ENCODE measurements around the gene ABHD14A. TPM values are rescaled to one million over a fixed set of nuclear protein-coding genes. Genes with fewer than 3 reads are reported as not detected.

Gene ABHD14A
- total RNA-seq, 1 experiment from 2014 or later: 14.8 TPM

DNA sequence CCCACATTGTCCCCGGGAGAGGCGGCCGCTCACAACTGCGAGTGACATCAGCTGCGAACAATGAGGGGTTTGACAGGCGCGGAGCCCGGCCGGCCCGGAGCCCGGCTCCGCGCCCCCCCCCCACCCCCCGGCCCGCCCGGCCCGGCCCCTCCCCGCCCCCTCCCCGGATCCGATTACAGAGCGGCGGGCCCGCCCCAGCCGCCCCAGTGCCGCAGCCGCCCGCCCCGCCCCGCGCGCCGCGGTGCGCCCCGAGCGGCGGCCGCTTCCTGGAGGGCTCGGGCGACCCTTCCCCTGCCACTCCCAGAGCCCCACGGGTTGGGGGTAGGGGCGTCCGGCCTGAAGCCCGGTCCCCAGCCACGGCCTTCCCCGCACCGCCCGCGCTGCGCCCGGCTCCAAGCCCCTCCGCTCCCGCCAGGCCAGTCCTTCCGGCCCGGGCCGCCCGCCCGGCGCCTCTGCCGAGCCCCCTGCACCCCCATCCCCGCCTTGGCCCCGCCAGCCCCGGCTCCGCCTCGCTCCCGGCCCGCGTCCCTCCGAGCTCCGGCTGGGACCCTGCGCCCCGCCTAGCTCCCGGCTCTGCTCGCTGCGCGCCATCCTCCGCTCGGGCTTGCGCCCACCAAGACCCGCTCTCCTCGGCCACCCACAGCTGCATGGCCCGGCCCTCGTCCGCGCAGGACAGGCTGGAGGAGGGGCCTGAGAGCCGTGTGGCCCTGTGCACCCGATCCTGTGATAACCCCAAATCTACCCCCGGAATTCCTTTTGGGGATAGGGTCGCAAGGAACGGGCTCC lies 7.3 kb upstream of the ABHD14A start, which contains the start of gene PCBP4:
TSS of gene PCBP4 (minus strand) at position 71 of the 786 bp plus-strand sequence. CDS start 6,214 bp downstream, outside the sequence.
- peak; percentile 47 for DNase-seq (ENCODE audit: low spot score)
- in situ Hi-C loops (cut with HindIII; ENCODE audit: low sequenced_read_pairs): no loop called here

DNA sequence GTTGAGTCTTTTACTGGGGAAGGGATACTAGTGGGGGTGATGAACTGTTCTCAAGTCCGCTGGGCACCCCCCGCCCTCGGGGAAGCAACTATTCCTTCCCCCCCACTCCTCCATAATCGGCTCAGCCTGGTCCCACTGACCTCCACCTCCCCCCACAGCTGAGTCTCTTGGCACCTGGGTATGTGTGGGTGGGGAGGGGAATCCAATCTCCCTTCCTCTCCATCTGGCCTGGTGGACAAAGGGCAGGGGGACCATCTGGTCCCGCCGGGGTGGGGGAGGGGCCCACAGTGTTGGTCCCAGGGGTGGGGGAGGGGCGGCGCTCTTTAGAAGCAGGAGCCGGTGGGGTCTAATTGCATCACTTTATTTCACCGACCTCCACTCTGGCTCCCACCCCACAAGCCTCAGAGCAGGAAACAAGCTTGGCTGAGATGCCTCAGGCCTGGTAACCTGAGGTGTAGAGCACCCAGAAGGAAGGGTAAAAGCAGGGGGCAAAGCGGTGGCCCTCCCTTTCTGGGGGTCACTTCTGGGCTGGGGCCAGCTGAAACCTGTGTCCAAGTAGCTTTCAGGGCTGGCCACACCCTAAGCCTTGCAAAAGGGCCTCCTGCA lies 6.6 kb upstream of the ABHD14A start:
- DNase-seq (ENCODE audit: low spot score): peak; percentile 80
- in situ Hi-C loops (cut with HindIII; ENCODE audit: low sequenced_read_pairs): no loop called here

- peak; percentile 20 for DNase-seq (ENCODE audit: low spot score)
- in situ Hi-C loops (cut with HindIII; ENCODE audit: low sequenced_read_pairs): no loop called here
Observed at GRCh38 chr3:51968883-51969678, 5.8 kb upstream of the ABHD14A start.

- in situ Hi-C loops (cut with HindIII; ENCODE audit: low sequenced_read_pairs): no loop called here
- DNase-seq (ENCODE audit: low spot score): peak; percentile 20
Observed at GRCh38 chr3:51969841-51970240, 5.0 kb upstream of the ABHD14A start.

DNA sequence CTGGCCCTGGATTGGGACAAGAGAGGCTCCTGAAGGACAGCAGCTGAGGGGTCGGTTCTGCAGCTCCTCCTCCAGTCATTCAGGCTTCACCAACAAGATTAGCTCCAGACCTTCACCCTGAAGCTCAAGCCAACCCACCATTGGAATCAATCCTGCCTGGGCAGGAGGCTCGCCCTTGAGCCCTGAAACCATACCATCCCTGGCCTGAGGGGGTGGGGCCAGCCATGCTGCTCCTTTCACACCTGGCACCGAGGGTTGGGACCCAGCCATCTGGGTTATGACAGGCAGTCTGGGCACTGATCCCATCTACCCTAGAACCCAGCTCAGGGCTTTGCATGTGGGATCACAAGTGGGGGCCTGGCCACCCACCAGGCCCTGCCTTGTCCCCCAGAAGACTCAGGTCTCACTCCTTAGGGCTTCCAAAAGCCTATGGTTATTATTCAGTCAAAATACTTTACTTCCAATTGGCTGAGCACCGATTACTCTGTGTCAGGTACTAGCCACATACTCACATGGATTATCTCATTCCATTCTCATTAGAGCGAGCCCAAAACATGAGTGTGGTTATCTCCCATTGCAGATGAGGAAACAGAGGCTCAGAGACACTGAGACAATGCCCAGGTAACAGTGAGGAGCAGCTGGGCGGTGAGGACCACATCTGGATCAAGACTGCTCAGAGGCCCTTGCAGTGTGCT lies 4.1 kb upstream of the ABHD14A start:
- in situ Hi-C loops (cut with HindIII; ENCODE audit: low sequenced_read_pairs): no loop called here
- DNase-seq (ENCODE audit: low spot score): peak; percentile 83

DNA sequence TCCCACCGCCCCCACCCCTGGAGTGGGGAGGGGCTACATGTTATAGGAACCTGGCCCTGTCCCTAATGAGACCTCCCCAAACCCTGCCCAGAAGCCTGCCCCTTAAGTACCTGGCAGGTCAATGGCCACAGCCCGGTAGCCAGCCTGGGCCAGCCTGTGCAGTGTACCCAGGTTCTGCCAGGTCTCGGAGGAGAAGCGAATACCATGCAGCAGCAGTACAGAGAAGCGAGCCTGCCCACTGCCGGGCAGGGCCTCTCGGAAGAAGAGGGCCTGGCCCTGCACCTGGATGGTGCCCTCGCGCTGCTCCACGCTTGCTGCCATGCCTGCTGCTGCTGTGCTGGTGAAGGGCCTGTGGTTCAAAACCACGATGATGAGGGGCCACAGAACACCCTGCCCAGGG lies 3.5 kb upstream of the ABHD14A start:
- in situ Hi-C loops (cut with HindIII; ENCODE audit: low sequenced_read_pairs): no loop called here
- peak; percentile 18 for DNase-seq (ENCODE audit: low spot score)

GRCh38 chr3:51974277-51974962 lies 444 bp upstream of the ABHD14A start:
- no peak for DNase-seq (ENCODE audit: low spot score)
- in situ Hi-C loops (cut with HindIII; ENCODE audit: low sequenced_read_pairs): no loop called here

GRCh38 chr3:51975852-51976549 lies 1.1 kb downstream of the ABHD14A start:
- in situ Hi-C loops (cut with HindIII; ENCODE audit: low sequenced_read_pairs): no loop called here
- peak; percentile 95 for DNase-seq (ENCODE audit: low spot score)

DNA sequence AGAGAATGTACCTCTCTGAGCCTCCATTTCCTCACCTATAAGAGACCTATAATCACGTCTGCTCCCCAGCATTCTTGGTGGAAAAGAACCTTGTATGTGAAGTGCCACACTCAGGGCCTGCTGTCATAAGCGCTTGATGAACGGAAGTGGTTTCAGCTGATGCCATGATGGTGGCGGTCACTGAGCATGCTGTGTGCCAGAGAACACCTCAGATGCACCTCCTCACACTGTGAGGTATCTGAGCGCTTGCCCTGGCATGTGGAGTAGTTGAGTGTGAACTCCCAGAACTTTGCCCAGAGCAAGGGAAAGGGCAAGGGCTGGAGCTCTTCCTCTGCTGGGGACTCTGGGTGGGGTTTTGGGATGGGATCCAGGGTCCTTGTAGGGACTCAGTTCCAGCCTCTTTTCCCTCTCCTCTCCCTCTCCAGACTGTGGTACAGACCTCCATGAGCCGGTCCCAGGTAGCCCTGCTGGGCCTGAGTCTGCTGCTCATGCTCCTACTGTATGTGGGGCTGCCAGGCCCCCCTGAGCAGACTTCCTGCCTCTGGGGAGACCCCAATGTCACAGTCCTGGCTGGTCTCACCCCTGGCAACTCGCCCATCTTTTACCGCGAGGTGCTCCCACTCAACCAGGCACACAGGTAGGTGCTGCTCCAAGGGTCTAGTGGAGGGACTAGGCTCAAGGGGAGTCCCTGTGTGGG lies 2.7 kb downstream of the ABHD14A start:
- peak; percentile 16 for DNase-seq (ENCODE audit: low spot score)
- in situ Hi-C loops (cut with HindIII; ENCODE audit: low sequenced_read_pairs): no loop called here

DNA sequence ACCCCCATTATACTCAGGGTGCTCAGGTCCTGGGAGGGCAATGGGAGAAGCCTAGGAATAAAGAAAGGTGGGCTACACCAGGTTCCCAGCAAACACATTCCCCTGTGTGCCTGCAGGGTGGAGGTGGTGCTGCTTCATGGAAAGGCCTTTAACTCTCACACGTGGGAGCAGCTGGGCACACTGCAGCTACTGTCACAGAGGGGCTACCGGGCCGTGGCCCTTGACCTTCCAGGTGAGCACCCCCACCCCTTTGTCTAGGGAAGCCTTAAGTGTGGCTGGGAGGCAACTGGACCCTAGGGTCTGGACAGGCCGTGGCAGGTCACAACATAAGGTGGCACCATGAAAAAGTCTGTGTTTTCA lies 3.3 kb downstream of the ABHD14A start:
- in situ Hi-C loops (cut with HindIII; ENCODE audit: low sequenced_read_pairs): no loop called here
- no peak for DNase-seq (ENCODE audit: low spot score)

- DNase-seq (ENCODE audit: low spot score): no peak
- in situ Hi-C loops (cut with HindIII; ENCODE audit: low sequenced_read_pairs): no loop called here
Observed at GRCh38 chr3:51980253-51980652, 5.4 kb downstream of the ABHD14A start.

GRCh38 chr3:51982352-51982837 lies 7.5 kb downstream of the ABHD14A start:
- in situ Hi-C loops (cut with HindIII; ENCODE audit: low sequenced_read_pairs): no loop called here
- DNase-seq (ENCODE audit: low spot score): no peak

DNA sequence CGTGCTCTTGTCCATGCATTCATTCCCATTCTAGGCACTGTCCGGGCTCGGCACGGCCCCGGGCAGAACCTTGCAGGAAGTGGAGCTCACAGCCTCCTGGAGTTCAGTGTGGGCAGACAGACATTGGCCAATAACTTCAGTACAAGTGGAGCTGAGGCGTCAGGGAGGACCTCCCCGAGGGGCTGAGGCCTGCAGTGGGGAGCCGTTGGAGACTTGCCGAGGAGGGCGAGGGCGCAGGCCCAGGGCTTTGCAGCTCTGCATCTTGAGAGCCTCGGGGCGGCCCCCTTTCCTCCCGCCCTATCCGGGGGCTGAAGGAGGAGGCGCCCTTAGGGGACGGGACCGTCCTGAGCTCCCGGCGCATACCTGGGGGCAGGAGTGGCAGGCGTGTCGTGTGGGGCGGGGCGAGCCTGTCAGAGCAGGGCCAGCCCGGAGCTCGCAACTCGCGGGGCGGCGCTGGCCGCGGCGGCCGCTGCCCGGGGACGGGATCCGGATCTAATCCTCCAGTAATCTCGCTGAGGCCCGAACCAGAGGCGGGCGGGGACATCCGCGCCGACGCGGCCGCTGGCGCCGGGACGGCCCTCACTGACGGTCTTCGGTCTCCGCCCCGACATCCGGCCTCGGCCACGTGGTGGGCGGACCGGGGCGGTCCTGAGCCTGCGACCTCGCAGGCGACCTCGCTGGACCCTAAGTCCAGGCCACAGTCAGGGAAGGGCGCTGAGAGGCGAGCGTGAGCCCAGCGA lies 8.1 kb downstream of the ABHD14A start, which contains the start of gene ACY1:
TSS of gene ACY1 (plus strand) at position 698 of the 740 bp plus-strand sequence. CDS start 530 bp downstream, outside the sequence.
- DNase-seq (ENCODE audit: low spot score): peak; percentile 53
- in situ Hi-C loops (cut with HindIII; ENCODE audit: low sequenced_read_pairs): no loop called here

DNA sequence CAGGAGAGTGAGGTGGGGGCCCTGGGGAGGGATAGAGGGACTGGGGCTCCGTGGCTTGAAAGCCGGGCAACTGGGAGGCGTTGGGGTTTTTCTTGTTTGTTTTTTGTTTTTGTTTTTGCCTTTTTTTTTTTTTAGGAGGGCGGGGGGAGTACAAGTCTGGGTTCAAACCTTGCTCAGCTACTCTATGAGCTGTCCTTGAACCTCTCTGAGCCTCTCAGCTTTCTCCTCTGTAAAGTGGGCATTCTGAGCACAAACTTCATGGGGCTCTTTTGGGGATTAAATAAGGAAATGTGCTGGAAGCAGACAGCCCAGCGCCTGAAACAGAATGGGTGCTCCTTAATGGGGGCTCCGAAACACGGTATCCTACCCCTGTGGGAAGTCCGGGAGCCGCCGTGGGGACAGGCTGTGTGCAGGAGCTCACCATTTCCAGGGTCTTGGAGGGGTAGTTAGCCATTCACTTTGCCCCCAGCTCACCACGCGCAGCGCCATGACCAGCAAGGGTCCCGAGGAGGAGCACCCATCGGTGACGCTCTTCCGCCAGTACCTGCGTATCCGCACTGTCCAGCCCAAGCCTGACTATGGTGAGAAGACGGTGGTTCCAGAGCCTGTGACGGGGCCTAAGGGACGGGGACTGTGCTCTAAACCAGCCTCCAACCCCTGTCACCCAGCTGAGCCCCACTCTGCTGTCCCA lies 8.9 kb downstream of the ABHD14A start:
- in situ Hi-C loops (cut with HindIII; ENCODE audit: low sequenced_read_pairs): no loop called here
- DNase-seq (ENCODE audit: low spot score): no peak

DNA sequence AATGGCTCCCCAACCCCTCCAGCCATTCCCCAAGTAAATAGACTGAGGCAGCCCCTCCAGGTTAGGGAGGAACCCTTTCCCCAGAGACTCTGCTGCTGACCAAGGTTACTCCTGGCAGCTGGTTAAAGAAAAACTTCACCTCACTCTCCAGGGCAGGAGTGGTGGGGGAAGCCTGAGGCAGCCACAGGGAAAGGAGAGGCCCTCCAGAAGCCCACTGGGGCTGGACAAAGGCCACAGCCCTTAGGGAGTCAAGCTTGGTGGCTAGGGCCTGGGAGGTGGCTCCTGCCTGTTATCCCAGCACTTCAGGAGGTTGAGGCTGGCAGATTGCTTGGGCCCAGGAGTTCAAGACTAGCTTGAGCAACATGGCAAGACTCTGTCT lies 9.4 kb downstream of the ABHD14A start:
- DNase-seq (ENCODE audit: low spot score): no peak
- in situ Hi-C loops (cut with HindIII; ENCODE audit: low sequenced_read_pairs): no loop called here

DNA sequence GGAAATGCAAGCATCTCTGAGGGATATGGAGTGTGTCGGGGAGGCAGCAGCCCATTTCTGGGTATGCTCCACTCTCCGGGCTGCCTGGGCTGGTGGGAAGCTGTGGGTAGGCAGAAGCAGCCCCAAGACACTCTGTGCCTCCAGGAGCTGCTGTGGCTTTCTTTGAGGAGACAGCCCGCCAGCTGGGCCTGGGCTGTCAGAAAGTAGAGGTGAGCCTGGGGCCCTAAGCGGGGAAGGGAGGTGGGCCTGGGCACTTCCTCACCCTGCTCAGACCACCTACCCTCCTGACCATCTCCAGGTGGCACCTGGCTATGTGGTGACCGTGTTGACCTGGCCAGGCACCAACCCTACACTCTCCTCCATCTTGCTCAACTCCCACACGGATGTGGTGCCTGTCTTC lies 10.2 kb downstream of the ABHD14A start:
- in situ Hi-C loops (cut with HindIII; ENCODE audit: low sequenced_read_pairs): no loop called here
- DNase-seq (ENCODE audit: low spot score): no peak

All from G401 (cell line).